Activated CD4-positive, CD25-positive, alpha-beta regulatory T cell treated with anti-CD3 and anti-CD28 coated beads, Interleukin-2, amount 50 U/mL, for 72 hours (primary cell): ENCODE data around the gene PDIA2.
"Not testable (repeated sequence)": the region's sequence is repeated elsewhere in the genome, so short reads cannot be mapped to it uniquely, and the experiment has no call there.

Experiments
- DNase-seq: peaks from one replicate; pipeline ENCODE4 v3.0.0; 2021

The PDIA2 gene

GRCh38 chr16:333406-334094 lies 50.6 kb downstream of the PDIA2 start:
- no peak for DNase-seq

GRCh38 chr16:334164-334832 lies 51.3 kb downstream of the PDIA2 start:
- DNase-seq, result not testable (repeated sequence)

GRCh38 chr16:334861-335632 lies 52.1 kb downstream of the PDIA2 start:
- DNase-seq, result not testable (repeated sequence)

DNA sequence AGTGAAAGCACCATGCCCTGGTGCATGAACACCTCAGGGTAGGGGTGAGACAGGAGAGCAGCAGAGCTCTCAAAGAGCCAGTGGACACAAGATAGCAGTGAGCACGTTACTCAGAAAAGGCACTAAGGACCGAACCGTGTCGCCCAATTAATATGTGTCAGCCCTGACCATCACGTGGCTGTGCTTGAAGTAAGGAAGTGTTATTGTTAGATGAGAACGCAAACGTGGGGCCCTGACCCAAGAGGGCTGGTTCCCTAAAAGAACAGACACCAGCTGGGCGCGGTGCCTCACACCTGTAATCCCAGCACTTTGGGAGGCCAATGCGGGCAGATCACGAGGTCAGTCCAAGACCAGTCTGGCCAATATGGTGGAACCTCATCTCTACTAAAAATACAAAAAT lies 53.3 kb downstream of the PDIA2 start:
- DNase-seq, result no peak
